CD14-positive monocyte (primary cell): Measurements from ENCODE around the gene KDM3A. TPM values are rescaled to one million over a fixed set of nuclear protein-coding genes. Genes with fewer than 3 reads are reported as not detected.
A peak's percentile ranks its signal among the peaks of the same experiment; 100 is the strongest.

Experiments
- DNase-seq, 3 donors: peaks; one replicate each; pipeline ENCODE4 v3.0.0-alpha.2; 2011 to 2022
- H2AFZ ChIP-seq: 2 replicates; pipeline ENCODE4 v1.6.0; 2012; ENCODE audit warnings: mild to moderate bottlenecking, low read depth, low read length, inconsistent platforms; ENCODE audit not compliant: insufficient read depth, poor library complexity, severe bottlenecking
- H3K27ac ChIP-seq, 2 donors: 1 replicate in 1 of 2; 2 replicates in 1 of 2; pipeline ENCODE4 v1.5.1; 2012 to 2013; ENCODE audit warnings: low read length in 2 of 2, control low read depth in 1 of 2, inconsistent platforms in 1 of 2, low read depth in 1 of 2, mild to moderate bottlenecking in 1 of 2
- H3K27me3 ChIP-seq, 2 donors: one replicate each; pipeline versions ENCODE4 v1.6.0 to v1.6.1; 2011 to 2013; ENCODE audit warnings: low read length in 2 of 2; ENCODE audit not compliant: control insufficient read depth in 2 of 2, insufficient read depth in 2 of 2
- H3K36me3 ChIP-seq, 2 donors: replicated peaks in 1 of 2; 1 replicate in 1 of 2; 2 replicates in 1 of 2; pipeline versions ENCODE4 v1.5.1 to v1.6.1; 2012 to 2013; ENCODE audit warnings: low read length in 2 of 2, control low read depth in 1 of 2, inconsistent platforms in 1 of 2, mild to moderate bottlenecking in 1 of 2; ENCODE audit not compliant: insufficient read depth in 2 of 2, control insufficient read depth in 1 of 2
- H3K4me1 ChIP-seq, 2 donors: 1 replicate in 1 of 2; 2 replicates in 1 of 2; pipeline versions ENCODE4 v1.5.1 to v1.6.1; 2012 to 2013; ENCODE audit warnings: low read length in 2 of 2, control low read depth in 1 of 2, inconsistent platforms in 1 of 2, mild to moderate bottlenecking in 1 of 2, moderate library complexity in 1 of 2; ENCODE audit not compliant: insufficient read depth in 2 of 2, control insufficient read depth in 1 of 2
- H3K4me2 ChIP-seq: replicated peaks from 2 replicates; pipeline ENCODE3; 2012; ENCODE audit warnings: low read length, moderate library complexity, mild to moderate bottlenecking; ENCODE audit not compliant: poor library complexity, severe bottlenecking; ENCODE audit errors: extremely low read depth
- H3K4me3 ChIP-seq, 3 experiments: fragments of 200-600 bp in 1 of 3; sonication (generic) in 1 of 3; replicated peaks in 1 of 3; 1 replicate in 2 of 3; 2 replicates in 1 of 3; pipeline ENCODE4 v1.5.1; 2011 to 2013; ENCODE audit warnings: low read length in 3 of 3, mild to moderate bottlenecking in 3 of 3, control low read depth in 2 of 3, low read depth in 2 of 3, inconsistent platforms in 1 of 3, moderate library complexity in 1 of 3
- H3K79me2 ChIP-seq: 2 replicates; pipeline ENCODE4 v1.6.0; 2012; ENCODE audit warnings: mild to moderate bottlenecking, control low read depth, inconsistent platforms, low read length, moderate library complexity; ENCODE audit not compliant: insufficient read depth
- H3K9ac ChIP-seq: 2 replicates; pipeline ENCODE4 v1.6.0; 2017; ENCODE audit warnings: low read length, mild to moderate bottlenecking; ENCODE audit not compliant: insufficient read depth, poor library complexity, severe bottlenecking
- H3K9me3 ChIP-seq, 2 donors: replicated peaks in 1 of 2; 1 replicate in 1 of 2; 2 replicates in 1 of 2; pipeline versions ENCODE4 v1.5.1 to v1.6.1; 2012 to 2013; ENCODE audit warnings: low read length in 2 of 2, control low read depth in 1 of 2; ENCODE audit not compliant: control insufficient read depth in 1 of 2, insufficient read depth in 1 of 2
- H4K20me1 ChIP-seq: 2 replicates; pipeline ENCODE4 v1.6.0; 2012; ENCODE audit warnings: mild to moderate bottlenecking, low read length, control low read depth, moderate library complexity; ENCODE audit not compliant: insufficient read depth
- H3K27ac Mint-ChIP-seq, 7 donors: one replicate each; pipeline ENCODE4 v1.8.0; 2020; ENCODE audit warnings: mild to moderate bottlenecking in 7 of 7, mixed read lengths in 7 of 7, moderate library complexity in 6 of 7, inconsistent platforms in 2 of 7
- H3K27me3 Mint-ChIP-seq, 3 donors: one replicate each; pipeline ENCODE4 v1.8.0; 2021 to 2022; ENCODE audit warnings: low read depth in 3 of 3, mild to moderate bottlenecking in 3 of 3, mixed read lengths in 3 of 3, moderate library complexity in 3 of 3, inconsistent platforms in 1 of 3
- H3K36me3 Mint-ChIP-seq, 2 donors: one replicate each; pipeline ENCODE4 v1.8.0; 2020; ENCODE audit warnings: mixed read lengths in 2 of 2, inconsistent platforms in 1 of 2, mild to moderate bottlenecking in 1 of 2
- H3K4me1 Mint-ChIP-seq: one replicate; pipeline ENCODE4 v1.8.0; 2020; ENCODE audit warnings: mild to moderate bottlenecking, mixed read lengths
- H3K4me3 Mint-ChIP-seq, 2 donors: one replicate each; pipeline ENCODE4 v1.8.0; 2020; ENCODE audit warnings: mild to moderate bottlenecking in 2 of 2, mixed read lengths in 2 of 2, moderate library complexity in 1 of 2
- H3K9me3 Mint-ChIP-seq, 7 donors: one replicate each; pipeline ENCODE4 v1.8.0; 2020 to 2022; ENCODE audit warnings: mixed read lengths in 7 of 7, mild to moderate bottlenecking in 6 of 7, moderate library complexity in 6 of 7, inconsistent platforms in 2 of 7
- CTCF ChIP-seq: fragments of 200-600 bp; IDR thresholded peaks from one replicate; pipeline ENCODE4 v1.8.0; 2022; ENCODE audit warnings: antibody characterized with exemption, mild to moderate bottlenecking
- WGBS: methylation state at CpG from one replicate; pipeline ENCODE4 v1.1.5; 2013; ENCODE audit warnings: missing lambda C conversion rate; ENCODE audit not compliant: insufficient coverage; 5-methylcytosine and 5-hydroxymethylcytosine counted together
- intact Hi-C, 2 donors: fragments of 100-400 bp; cut with micrococcal nuclease; formaldehyde crosslinking; loops; one replicate each; pipeline versions ENCODE4 v1.15.0 to v1.15.1; 2023
- polyA plus RNA-seq, 3 donors: library from polyadenylated mRNA; depleted of rRNA in 1 of 3; unstranded in 2 of 3; stranded (reverse) in 1 of 3; fragments of 300-500 nt in 2 of 3; fragments of >200 nt in 1 of 3; fragmentation: Illumina TruSeq in 2 of 3; gene quantifications; 1 replicate in 2 of 3; 2 replicates in 1 of 3; pipeline ENCODE4 v1.2.3, GENCODE V29; 2012 to 2021

Gene KDM3A
- polyA plus RNA-seq, 3 donors = 3.3 to 21.2 (median 7.4) TPM

- H3K4me3 ChIP-seq = no peak overlapping the region
- H3K9me3 Mint-ChIP-seq = peaks cover 0 to 3% (median 0%) of the 10 kb centered on the region in 7 donors
- H3K79me2 ChIP-seq = no peaks in the 10 kb centered on the region
- no peaks in the 10 kb centered on the region for H3K27me3 ChIP-seq
- 100% methylated on average over 2 of the region's 11 CpGs for WGBS
- peaks cover 5% of the 10 kb centered on the region for H4K20me1 ChIP-seq
- H3K4me1 Mint-ChIP-seq = no peaks in the 10 kb centered on the region
- intact Hi-C loops = no loop called here
- TF ChIP-seq CTCF = no peak
- H3K27me3 Mint-ChIP-seq = no peaks in the 10 kb centered on the region
- H3K4me2 ChIP-seq = no peak overlapping the region
- H3K9ac ChIP-seq = no peak overlapping the region
- no peak overlapping the region for H3K27ac ChIP-seq
- peaks cover 50 to 83% of the 10 kb centered on the region in 2 donors for H3K36me3 ChIP-seq
- H2AFZ ChIP-seq = no peak overlapping the region
- no peak for DNase-seq
- H3K9me3 ChIP-seq = peaks cover 4 to 15% of the 10 kb centered on the region in 2 donors
- no peak overlapping the region for H3K4me3 Mint-ChIP-seq
- peaks cover 41 to 58% of the 10 kb centered on the region in 2 donors for H3K36me3 Mint-ChIP-seq
- H3K27ac Mint-ChIP-seq = peak overlapping the region in 1 of 7 donors; percentile 15
- no peaks in the 10 kb centered on the region for H3K4me1 ChIP-seq
Observed at GRCh38 chr2:86525421-86526340, 84.5 kb downstream of the KDM3A start.

DNA sequence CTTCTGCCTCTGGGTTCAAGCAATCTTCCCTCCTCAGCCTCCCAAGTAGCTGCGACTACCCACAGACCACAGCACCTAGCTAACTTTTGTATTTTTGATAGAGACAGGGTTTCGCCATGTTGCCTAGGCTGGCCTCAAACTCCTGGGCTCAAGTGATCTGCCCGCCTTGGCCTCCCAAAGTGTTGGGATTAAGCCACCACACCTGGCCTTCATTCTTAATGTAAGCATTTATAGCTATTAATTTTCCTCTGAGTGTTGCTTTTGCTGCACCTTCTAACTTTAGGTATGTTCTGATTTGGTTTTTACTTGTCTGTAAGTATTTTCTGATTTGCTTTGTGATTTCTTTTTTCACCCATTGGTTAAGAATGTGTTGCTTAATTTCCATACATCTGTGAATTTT lies 92.4 kb downstream of the KDM3A start:
- peaks cover 26 to 48% (median 42%) of the 10 kb centered on the region in 7 donors for H3K9me3 Mint-ChIP-seq
- no peak for DNase-seq
- no peak overlapping the region for H3K27ac ChIP-seq
- H3K4me3 ChIP-seq = no peak overlapping the region
- no peak overlapping the region for H3K4me2 ChIP-seq
- no peak overlapping the region for H3K9ac ChIP-seq
- no peak for TF ChIP-seq CTCF
- H3K4me1 ChIP-seq = no peaks in the 10 kb centered on the region
- H3K79me2 ChIP-seq = no peaks in the 10 kb centered on the region
- H3K9me3 ChIP-seq = peaks cover 30 to 44% of the 10 kb centered on the region in 2 donors
- no peak overlapping the region for H3K27ac Mint-ChIP-seq
- intact Hi-C loops = no loop called here
- peaks cover 1% of the 10 kb centered on the region for H4K20me1 ChIP-seq
- WGBS = no CpG with 5 or more reads among the region's 3 CpGs
- H3K4me1 Mint-ChIP-seq = no peaks in the 10 kb centered on the region
- no peak overlapping the region for H2AFZ ChIP-seq
- H3K4me3 Mint-ChIP-seq = no peak overlapping the region
- H3K36me3 ChIP-seq = peaks cover 4 to 11% of the 10 kb centered on the region in 2 donors
- no peaks in the 10 kb centered on the region for H3K27me3 ChIP-seq
- peaks cover 0 to 4% (median 0%) of the 10 kb centered on the region in 3 donors for H3K27me3 Mint-ChIP-seq
- H3K36me3 Mint-ChIP-seq = peaks cover 19 to 29% of the 10 kb centered on the region in 2 donors
